HG03097 (cell line): Measurements from ENCODE around the gene ANKS3.

ENCODE experiments used
- ATAC-seq: cut with Tn5 transposase; IDR thresholded peaks from one replicate; pipeline ENCODE4 v1.9.1; 2021; ENCODE audit not compliant: unreplicated experiment, low FRiP score

Gene ANKS3

GRCh38 chr16:4698321-4699045, 35.6 kb downstream of the ANKS3 start:
- no peak for ATAC-seq

- no peak for ATAC-seq
Measured at GRCh38 chr16:4697848-4698291, 36.2 kb downstream of the ANKS3 start.

DNA sequence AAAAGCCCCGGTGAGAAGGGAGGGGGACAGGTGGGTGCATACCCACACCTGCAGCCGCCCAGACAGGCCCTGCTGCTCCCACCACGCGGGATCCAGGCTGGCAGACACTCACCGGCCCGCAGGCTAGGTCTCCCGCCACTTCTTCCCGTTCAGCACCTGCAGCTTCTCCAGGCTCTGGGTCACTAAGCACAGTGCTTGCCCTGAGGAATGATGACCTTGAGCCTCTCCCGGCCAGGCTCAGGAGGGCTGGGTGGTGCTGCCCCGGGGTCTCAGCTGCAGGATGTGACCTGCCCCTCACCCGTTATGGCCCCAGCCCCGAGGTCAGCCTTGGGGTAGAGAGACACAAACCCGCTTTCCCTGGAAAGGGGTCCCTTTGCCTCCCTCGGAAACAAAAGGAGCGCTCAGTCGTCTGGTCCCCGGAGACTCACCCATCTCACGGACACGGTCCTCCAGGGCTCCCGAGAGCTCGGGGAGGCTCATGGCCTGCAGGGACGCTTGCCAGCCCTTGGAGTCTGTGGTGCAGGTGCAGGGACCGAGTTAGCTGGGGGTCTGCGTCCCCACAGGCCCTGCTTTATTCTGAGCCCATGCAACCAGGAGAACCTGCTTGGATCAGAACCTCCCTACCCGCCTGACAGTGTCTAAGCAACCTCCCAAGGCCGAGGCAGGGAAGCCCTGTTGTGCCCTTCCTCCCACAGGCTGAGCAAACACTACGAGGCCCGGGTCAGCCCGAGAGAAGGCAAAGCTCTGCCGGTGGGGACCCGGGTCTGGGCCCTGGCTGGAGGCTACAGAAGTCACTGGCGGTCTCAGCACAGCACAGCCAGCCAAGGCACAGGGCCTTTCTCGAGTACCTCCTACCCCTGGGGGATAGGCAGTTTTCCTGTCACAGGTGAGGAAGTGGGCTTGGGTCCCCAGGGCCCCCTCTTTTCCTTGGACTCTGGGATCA, 36.9 kb downstream of the ANKS3 start:
- no peak for ATAC-seq

- no peak for ATAC-seq
Measured at GRCh38 chr16:4696172-4696904, 37.7 kb downstream of the ANKS3 start.

DNA sequence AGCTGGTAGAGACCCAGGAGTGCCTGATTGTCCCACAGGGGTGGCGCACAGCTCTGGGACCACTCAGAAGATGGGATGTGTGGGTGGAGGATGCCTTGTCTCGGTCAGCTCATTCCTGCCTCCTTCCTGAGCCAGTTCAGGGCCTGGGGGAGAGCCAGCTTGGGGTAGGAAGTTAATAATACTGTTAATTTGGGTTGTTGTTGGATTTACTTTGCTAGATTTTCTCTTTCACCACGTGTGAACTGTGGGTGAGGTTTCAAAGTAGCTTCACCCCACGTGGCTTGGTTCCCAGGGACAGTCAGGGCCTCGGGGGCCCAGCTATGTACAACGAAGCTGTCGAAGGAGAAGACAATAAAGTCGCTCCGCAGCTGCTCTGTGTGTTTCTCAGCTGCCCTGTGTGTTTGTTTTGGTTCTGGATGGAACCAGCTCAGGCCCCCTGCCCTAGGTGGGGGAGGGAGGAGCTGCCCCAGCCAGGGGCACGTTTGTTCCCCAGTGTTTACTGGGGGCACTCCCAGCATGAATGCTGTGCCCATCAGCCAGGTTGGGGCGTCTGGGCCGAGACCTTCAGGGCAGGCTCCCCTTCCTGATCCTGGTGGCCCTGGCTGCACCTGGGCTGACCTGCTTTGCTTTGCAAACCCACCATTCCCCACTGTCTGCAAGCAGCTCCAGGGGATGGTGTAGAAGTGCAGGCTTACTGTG, 38.4 kb downstream of the ANKS3 start:
- no peak for ATAC-seq

DNA sequence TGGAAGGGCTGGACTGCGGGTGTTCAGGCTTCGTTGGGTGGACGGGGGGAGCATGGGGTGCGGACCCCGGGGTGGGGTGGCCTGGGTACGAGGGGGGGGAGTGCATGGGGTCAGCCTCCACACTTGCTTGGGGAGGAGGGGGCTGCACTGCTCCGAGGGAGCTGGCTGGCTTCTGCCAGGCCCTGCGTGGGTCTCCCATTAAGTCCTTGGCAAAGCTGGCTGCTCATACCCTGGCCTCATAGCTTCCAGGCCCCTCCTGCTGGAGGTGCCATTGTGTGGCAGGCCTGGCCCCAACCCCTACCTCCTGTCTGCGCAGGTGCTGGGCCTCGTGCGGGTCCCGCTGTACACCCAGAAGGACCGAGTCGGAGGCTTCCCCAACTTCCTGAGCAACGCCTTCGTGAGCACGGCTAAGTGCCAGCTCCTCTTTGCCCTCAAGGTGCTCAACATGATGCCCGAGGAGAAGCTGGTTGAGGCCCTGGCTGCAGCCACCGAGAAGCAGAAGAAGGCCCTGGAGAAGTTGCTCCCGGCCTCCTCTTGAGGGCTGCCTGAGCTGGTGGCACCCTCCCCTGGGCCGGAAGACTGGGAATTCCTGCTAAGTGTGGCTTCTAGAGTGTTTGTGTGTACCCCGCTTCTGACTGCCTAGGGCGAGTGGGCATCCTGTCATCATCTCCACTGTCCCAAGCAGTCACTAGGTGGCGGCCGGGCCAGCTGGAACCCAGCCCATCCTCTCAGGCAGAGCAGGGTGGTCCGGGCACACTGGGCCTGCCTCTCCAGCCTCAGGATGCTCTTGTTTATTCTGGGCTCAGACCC, 39.2 kb downstream of the ANKS3 start:
- ATAC-seq = no peak

DNA sequence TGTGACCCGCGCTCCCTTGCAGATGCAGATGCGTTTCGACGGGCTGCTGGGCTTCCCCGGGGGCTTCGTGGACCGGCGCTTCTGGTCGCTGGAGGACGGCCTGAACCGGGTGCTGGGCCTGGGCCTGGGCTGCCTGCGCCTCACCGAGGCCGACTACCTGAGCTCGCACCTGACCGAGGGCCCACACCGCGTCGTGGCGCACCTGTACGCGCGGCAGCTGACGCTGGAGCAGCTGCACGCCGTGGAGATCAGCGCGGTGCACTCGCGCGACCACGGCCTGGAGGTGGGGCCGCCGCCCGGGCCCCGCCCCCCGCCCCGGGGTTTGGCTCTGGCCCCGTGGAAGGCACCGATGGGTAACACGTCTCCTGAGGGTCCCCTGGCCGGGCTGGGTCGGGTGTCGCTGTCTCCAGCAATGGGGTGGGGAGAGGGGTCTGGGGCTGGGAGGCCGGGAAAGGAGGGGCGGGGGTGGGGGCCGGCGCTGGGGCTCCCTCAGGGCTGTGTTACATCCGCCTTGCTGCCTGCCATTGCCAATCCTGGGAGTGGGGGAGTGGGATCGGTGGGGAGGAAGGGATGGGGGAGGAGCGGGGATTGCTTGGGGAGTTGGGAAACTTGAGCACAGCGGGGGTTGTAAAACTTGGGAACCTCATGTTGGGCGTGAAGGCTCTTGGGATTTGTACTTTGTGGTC, 40.0 kb downstream of the ANKS3 start:
- ATAC-seq = peak; percentile 2

GRCh38 chr16:4693296-4693955, 40.6 kb downstream of the ANKS3 start, which contains the start of gene NUDT16L1:
Gene NUDT16L1 (plus strand): TSS chr16:4693562. CDS start chr16:4693727, 165 bp downstream.
- peak; percentile 86 for ATAC-seq

GRCh38 chr16:4692460-4693295, 41.4 kb downstream of the ANKS3 start:
- peak; percentile 11 for ATAC-seq

DNA sequence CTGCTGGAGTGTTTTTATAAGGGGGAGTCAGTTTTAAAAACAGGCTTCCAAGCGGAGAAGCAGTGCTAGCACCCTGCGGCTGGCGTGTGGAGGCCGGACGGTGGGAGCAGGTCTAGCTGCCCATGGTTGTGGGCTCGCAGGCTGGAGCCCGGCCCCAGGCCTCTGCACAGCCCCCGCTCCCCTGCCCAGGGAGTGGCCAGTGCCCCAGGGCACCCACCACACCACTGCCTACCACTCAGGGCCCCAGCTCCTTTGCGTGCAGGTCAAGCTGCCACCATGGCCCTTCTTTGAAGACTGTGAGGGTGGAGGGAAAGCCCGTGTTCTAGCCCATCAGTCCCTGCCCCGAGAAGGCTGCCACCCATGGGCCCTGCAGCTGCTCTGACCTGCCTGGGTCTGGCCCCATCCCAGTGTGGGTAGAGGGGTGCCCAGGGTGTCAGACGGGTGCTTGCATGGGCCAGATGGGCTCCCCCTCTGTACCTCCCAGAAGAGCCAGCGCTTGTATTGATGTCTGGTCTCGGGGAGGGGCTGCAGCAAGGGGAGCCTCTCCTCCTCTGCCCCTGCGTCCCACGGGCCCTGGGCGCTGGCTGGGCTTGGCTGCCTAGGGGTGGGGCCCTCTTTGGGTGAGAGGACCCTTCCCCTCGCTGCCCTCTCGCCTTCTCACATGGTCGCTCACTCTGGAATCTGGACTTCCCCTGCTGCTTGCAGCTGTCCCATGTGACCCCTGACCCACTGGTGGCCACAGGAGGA, 42.2 kb downstream of the ANKS3 start:
- ATAC-seq = no peak

GRCh38 chr16:4690946-4691665, 43.0 kb downstream of the ANKS3 start:
- no peak for ATAC-seq

DNA sequence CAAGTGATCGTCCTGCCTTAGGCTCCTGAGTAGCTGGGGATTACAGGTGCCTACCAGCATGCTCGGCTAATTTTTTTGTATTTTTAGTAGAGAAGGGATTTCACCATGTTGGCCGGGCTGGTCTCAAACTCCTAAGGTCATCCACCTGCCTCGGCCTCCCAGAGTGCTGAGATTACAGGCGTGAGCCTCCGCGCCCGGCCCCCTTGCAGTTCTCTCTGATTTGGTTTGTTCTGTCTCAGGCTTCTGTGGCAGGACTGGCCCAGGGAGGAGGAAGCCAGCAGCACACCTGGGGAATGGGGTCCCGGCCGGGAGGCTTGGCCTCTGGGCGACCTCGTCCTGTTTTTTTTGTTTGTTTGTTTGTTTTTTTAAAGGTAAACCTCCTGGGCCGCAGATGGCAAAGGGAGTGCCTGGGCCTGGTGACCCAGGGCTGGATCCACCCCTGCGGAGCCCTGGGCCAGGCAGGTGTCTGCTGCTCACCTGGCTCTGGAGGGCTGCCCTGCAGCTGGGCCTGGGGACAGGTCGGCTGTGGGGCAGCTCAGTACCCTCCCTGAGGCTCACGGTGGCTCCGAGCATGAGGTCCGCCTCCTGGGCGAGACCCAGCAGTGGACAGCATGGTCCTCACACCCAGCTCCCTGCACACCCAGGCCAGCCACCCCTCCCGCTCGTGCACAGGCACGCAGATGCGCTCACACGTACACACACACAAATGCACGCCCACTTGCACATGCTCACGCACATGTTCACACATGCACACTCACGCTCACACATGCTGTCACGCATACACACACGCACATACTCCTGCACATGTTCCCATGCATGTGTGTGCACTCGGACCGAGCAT, 44.0 kb downstream of the ANKS3 start:
- ATAC-seq = no peak

GRCh38 chr16:4689091-4689671, 44.9 kb downstream of the ANKS3 start:
- ATAC-seq = no peak

- ATAC-seq = no peak
Measured at GRCh38 chr16:4688674-4689045, 45.4 kb downstream of the ANKS3 start.
